ENCODE measurements around the gene CHFR.

GRCh38 chr12:132803888-132804287, 83.5 kb downstream of the CHFR start:
- TF ChIP-seq CTCF (conservative IDR thresholded peaks at IDR 0.05) (no peak), ZFX (IDR thresholded peaks at IDR 0.05) (no peak)

Measured in C4-2B (cell line).